Measurements from ENCODE around the gene TCF4. TPM values are rescaled to one million over a fixed set of nuclear protein-coding genes. Genes with fewer than 3 reads are reported as not detected.

TCF4 gene
- polyA plus RNA-seq, 4 donors: 66.7 to 96.7 (median 70.7) TPM

DNA sequence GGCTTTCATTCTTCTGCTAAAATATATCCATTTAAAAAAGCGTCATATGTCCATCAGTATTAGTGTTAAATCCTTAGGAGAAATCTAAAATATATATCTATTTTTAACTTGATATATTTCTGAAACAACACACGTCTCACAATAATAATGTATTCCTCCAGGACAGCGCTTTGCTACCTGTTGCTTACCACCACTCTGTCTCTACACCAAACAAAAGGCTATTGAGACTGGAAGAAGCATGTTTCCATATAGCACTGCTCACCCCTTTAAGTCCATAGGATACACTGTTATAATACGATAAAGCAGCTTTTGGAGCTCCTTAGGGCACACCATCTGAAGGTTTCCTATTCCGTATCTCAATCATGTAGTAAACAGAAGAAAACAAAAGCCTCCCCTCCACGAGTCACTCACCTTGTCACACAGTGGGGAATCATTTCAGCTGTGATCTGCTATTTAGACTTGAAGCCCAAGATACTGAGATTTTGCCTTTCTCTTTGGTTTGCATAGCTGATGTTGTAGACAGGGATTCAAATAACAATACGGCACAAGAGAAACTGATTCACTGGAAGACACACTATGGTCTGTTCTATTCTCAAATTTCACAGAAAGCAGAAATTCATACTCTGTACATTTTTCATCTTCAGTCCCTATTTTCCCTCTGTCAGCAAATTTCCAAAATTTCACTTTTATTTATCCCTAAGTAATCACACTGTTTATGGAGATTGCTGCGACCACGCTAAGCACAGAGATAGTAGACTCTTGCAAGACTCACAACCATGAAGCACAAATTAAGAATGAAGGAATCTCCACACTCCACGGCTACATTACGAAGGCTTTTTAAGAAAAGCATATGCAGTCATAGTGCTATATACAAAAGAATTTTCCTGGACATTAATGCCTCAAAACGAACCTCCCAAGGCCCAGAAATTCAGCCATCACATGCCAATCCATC is 187.1 kb downstream of the TCF4 start:
- no peak for DNase-seq (ENCODE audit: low read depth in 4 of 4, low spot score in 3 of 4)

DNA sequence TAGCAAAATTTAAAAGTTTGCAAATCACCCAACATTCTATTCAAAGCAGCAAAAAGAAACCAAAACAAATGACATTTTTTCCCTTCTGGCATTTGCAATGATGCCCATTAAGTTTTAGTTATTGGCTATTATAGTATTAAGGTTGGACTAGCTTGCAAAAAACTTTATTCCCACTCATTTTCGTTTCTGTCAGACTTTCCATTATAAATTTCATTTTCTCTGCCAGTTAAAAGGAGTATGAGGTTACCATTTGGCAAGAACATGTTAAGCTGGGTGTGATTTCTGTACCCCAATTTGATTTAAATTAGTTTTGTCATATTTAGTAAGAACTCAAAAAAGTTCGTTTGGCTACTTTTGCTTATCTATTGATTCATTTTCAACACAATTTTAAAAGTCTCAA is 187.9 kb downstream of the TCF4 start:
- no peak for DNase-seq (ENCODE audit: low read depth in 4 of 4, low spot score in 3 of 4)

DNA sequence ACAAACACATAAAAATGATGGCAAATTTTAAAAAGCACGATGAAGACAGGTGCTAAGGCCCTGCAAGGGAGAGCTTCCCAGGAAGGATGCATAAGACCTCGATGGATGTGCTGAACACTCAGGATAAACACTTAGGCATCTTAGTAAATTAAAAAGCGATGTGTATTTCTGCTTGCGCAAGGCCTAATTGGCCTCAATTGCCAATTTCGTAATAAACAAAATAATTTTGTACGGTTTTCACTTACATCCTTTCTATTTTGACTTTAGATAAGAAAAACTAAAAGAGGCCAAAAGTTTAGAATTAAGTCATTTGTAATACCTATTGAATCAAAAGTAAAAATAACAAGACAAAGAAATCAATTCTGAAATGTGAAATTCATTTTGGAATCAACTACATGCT is 189.1 kb downstream of the TCF4 start:
- no peak for DNase-seq (ENCODE audit: low read depth in 4 of 4, low spot score in 3 of 4)

DNA sequence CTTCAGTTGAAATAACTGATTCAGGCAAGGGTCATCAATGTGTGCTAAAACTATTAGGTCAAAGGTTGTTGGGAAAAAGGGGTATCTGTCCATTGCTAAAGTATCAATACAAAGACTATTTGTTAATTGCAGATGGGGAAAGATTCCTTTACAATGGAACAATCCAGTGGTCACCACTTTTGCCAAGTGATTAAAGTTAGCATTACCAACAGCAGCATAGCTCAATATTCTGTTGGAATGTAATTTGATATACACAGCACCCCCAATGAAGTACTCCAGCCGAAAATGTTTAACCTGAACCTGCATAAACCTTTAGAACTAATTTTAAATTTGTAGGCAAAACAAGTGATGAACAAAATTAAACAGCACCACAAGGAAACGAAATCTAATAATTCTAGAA is 191.0 kb downstream of the TCF4 start:
- no peak for DNase-seq (ENCODE audit: low read depth in 4 of 4, low spot score in 3 of 4)

DNA sequence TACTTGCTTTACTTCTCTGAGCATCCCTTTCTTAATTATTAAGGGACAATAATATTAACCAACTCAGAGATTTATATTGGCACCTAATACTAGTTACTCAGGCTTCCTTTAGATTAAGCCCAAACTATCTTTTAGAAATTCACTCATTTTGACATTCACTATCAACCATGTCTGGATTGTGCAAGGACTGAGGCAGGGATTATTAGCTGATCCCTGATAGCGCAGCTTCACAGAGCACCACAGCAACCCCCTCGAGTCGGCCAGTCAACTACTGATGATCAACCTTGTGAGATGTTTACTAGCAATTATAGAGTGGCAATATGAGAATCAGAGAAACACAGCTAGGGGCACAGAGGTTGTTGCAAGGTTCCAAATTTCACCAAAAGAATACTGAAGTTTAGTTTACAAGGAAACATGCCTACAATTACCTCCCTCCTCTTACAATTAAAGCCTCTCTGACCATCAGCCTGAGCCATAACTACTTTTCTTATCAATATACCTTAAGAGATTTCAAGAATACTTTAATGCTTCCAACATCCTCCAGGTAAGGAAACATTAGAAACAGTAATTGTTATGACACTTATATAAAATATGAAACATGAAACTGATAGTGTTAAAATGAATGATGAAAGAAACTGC is 191.6 kb downstream of the TCF4 start:
- DNase-seq (ENCODE audit: low read depth in 4 of 4, low spot score in 3 of 4): no peak

DNA sequence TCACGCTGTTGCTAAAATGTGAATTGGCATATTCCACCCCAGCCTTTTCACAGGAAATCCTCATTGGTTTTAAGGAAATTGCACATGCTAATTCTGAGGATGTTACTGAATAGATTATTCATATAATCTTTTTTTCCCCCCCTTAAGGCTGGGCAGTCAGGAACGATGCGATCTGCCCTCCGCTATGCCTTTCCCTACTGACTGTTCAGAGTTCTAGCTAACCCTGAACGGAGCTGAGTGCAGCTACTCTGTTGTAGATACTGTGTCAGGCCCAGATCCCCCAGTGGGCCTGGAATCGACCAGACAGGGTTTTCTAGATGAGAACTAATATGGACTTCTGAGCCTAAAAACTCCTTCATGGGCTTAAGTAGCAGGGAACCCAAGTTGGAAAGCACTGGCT is 192.2 kb downstream of the TCF4 start:
- DNase-seq (ENCODE audit: low read depth in 4 of 4, low spot score in 3 of 4): no peak

DNA sequence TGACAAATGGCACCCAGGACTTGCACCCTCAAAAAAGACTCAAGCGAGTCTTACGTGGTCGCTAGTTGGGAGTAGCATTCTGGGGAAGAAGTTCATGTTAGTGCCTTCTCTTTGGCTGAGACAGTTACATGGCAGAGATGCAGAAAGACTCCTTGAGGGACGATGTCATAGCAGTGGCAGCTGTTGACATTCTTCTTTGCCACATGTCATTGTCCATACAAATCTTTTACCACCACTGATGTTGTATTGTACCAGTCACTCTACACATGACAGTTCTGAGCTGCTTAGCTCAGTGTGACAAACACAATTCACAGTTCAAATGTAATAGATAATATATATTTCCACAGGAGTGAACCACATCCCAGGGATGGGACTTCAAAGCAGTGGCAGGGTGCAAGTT is 197.1 kb downstream of the TCF4 start:
- DNase-seq (ENCODE audit: low read depth in 4 of 4, low spot score in 3 of 4): no peak

DNA sequence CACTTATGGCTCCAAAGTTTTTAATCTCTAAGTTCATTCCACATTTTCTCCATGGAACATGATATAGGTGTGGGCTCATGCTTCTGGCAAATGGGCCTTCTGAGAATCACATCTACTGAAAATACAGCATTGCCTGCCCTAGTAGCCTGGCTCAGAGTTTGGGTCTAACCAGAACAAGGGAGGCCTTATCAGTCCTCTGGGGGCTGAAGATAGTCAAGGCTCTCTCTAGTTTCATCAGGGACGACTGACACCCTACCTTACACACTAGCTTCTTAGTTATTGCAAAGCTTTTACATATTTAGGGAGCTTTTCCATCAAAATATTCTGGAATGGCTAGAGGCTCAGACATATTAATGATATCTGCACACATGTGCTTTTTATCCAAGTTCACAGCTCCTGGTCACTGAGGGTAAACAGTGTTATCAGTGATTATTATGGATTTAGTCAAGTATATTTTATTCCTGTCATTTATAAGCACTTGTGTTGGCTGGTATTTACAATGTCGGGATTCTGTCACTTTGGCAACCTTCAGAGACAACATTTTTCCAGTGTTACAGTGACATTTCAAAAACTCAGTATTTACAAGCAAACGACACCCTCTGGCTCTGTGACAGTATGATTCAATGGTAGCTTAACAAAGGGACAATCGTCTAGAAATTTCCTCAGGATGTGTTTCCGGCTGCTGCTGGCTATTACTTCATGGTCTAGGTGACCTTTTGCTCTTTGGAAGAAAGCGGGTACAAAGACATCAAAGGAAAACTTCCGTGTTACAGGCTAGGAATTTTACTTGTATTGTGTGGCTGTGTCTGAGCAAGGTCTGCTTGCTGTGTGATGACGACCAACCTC is 200.6 kb downstream of the TCF4 start:
- no peak for DNase-seq (ENCODE audit: low read depth in 4 of 4, low spot score in 3 of 4)

DNA sequence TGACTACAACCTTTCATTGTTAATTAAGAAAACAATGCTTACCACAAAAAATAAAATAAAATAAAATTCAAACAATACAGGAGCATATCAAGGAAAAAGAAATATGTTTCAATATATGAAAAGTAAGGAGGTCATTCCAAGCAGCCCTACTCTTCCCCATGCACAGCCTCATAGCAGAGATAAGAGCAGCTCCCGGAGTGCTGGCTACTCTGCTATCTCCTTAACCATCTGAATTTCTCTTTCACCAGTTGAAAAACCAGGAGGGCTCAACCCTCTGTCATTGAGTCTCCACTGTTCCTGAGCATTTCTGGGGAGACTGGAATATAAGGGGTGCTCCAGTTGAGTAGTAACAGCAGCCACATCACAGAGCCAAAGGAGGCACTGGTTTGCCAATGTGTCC is 201.4 kb downstream of the TCF4 start:
- no peak for DNase-seq (ENCODE audit: low read depth in 4 of 4, low spot score in 3 of 4)

DNA sequence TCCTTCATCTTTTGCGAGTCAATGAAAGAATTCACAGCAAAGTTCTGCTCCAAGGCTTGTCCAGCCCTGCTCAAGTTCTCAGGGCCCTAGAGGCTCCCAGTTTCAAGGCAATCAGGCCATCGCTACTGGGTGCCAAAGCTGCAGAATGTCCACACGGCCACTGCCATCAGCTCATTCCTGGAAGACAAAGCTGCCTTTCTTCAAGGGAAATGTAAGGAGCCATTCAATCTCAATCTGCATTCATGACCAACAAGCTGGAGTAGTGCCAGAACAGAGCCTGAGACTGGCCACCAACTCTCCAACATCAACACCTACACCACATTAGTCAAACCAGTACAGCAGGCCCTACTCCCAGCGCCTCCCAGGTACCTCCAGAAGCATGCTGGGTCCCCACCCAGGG is 202.2 kb downstream of the TCF4 start:
- no peak for DNase-seq (ENCODE audit: low read depth in 4 of 4, low spot score in 3 of 4)

DNA sequence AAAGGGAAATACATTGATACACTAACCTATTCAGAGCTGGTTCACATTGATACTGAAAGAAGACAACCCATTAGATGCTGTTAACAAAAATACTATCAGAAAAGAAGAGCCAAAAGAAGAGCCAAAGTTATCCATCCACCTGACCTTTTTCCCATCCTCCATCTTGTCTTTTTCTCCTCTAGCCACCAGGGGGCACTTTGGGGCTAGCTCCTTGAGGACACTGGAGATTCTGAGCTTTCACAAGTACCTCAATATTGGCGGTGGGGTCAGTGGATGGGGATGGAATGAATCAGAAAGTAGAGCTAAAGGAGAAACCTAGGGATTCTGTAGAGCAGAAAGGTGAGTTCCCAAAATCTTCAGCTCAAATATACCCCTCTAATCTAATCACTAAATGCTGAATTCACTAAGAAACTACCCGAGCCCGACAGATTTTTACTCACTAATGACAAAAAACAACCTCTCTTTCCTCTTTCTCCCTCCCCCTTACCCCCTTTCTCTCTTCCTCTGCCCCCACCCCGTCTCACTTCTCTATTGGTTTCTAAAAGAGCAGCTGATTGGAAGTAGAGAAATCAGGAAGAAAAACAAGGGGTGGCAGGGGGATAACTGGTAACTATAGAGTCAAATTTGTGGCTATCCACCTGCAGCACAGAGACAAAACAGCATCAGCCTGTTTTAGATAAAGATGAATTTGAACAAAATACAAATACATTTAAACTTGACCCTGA is 203.3 kb downstream of the TCF4 start:
- DNase-seq (ENCODE audit: low read depth in 4 of 4, low spot score in 3 of 4): no peak

DNA sequence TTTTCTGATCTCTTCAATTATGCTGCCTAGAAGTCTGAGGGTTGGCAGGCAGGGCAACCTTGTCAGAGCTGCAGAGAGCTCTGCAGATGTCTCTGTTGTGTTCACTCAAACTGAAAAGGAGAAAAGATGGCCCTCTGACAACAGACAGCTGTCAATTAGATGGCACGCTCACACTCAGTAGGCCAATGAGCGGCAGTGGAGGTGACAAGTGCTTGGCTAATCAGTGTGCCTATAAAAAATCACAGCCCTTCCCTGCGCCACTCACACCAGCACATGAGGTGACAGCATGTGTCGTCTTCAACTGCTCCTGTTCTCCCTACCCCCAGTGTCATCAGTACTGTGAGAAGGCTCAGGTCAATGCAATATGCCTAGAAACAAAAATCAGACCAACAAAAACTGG is 203.9 kb downstream of the TCF4 start:
- no peak for DNase-seq (ENCODE audit: low read depth in 4 of 4, low spot score in 3 of 4)

DNA sequence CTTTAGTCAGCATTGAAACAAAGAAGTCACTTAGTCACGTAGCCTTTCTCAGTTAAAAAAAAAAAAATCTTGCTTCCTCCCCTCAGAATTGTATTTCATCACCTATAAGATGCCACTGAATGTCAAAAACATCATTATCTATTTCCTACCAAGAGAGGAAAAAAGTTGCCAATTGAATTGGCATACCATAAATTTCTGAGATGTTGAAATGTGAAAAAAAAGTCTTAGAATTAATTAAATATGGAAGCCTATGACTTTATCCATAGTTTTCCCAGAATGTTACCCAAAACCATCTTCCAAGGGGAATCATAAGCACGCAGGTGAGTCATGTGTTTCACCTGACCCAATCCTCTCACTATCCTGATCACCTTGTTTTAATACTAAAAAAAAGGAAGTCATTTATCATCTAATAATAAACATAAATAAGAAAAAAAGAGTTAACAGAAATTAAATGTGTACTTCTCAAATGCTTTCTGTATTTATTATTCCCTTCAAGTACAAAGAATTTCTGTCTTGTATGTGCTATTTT is 205.7 kb downstream of the TCF4 start:
- DNase-seq (ENCODE audit: low read depth in 4 of 4, low spot score in 3 of 4): no peak

DNA sequence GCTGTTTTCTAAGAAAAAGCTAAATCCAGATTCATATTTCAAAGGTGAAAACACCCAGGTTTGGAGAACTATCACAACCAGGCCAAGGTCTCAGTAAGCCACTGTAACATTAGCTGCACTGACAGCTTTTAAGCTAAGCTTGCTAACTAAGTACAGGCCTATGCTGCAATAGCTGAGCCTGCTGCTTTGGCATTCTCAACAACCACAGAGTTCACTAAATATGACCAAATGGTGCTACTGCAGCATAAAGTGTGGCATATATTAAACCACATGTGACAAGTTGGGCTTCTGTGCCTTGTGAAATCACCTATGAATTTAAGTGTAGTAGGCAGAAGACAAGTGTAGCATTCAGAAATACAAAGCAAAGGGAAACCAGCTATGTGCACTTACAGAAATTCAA is 206.7 kb downstream of the TCF4 start:
- DNase-seq (ENCODE audit: low read depth in 4 of 4, low spot score in 3 of 4): no peak

DNA sequence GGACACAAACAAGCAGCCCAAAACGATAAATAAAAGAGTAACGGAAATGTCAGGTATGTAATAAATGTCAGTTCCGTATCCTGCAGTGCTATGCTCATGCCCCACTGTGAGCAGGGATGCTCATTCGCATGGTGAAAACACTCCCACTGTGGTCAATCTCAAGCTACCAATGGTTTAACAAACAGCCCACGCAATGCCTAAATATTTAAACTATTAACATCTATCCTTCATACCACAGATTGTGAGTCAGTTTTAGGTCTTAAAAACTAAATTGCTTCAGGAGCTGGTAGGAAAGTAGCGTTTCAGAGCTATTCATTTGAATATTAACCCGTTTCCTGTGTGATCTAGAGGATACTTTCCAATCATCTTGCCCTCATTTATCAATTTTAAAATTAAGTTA is 207.4 kb downstream of the TCF4 start:
- no peak for DNase-seq (ENCODE audit: low read depth in 4 of 4, low spot score in 3 of 4)

DNA sequence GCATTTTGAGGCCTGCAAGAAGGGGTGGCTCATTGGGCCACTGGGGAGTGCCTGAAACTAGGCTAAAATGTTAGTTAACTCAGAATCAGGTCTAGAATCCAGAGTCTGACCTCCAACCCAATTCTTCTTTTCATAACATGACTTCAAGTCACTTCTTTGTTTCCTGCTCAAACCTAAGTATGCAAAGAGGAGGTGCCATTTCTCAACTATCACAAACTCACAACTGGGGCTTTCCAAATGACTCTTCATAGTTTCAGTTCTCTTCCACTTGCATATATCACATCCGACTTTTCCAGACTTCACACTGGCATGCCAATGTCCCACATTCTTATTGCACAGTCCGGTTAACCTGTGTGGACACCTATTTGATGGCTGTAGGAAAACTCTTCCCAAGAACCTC is 211.6 kb downstream of the TCF4 start:
- no peak for DNase-seq (ENCODE audit: low read depth in 4 of 4, low spot score in 3 of 4)

DNA sequence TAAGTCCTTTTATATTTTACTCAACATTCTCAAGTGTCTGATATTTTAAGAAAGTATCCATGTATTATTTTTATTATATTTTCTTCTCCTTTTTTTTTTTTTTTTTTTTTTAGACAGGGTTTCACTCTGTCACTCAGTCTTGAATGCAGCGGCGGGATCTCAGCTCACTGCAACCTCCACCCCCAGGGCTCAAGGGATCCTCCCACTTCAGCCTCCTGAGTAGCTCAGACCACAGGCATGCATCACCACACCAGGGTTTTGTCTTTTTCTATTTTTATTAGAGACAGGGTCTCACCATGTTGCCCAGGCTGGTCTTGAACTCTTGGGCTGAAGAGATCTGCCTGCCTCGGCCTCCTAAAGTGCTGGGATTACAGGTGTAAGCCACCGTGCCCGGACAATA is 212.1 kb downstream of the TCF4 start:
- no peak for DNase-seq (ENCODE audit: low read depth in 4 of 4, low spot score in 3 of 4)

DNA sequence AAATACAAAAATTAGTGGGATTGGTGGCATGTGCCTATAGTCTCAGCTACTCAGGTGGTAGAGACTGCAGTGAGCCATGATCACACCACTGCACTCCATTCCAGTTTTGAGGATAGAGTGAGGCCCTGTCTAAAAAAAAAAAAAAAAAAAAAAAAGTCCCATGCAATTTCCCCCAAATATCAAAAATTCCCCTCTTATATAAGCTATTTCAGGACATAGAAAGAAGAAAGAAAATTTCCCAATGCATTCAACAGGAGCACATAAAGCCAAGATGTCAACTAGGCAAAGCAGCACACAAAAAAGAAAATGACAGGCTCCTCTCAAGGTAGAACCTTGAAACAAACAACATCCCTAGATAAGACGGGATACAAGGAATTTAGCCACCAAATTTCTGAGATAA is 213.3 kb downstream of the TCF4 start:
- DNase-seq (ENCODE audit: low read depth in 4 of 4, low spot score in 3 of 4): no peak

DNA sequence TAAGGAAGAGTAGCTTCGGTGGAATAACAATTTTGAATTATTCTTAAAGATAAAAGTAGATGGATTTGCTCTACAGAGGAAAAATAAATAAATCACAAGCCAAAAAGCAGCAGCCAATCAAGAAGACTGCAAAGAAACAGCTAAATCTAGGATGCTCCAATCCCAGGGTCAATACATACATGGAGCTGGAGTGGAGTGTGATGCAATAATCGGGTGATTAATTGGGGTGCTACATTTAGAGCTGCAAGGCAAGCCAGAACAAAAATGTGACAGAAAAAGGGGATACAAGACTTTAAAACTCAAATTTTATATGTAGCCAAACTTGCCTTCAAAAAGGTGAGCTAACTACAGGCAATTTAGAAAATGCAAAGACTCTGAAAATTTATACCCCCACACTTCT is 215.8 kb downstream of the TCF4 start:
- DNase-seq (ENCODE audit: low read depth in 4 of 4, low spot score in 3 of 4): no peak

DNA sequence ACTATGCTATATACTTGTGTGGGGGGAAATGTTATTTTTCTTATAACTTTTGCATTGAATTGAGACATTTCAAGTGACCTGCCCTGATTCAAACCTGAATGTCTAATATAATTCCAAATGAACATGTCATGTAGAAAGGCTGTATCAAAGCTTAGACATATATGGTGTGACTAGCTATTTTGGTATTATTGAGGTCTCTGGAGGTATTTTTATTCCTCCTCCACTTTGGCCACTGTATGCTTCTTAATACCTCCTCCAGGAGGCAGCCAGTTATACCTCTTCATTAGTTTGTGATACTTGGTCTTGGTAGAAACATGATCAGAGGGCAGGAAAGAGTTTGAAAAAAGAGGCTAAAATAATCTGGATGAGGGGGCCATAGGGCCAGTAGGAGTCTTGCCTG is 217.1 kb downstream of the TCF4 start:
- no peak for DNase-seq (ENCODE audit: low read depth in 4 of 4, low spot score in 3 of 4)

Measured in left renal pelvis (tissue), 4 donors.